Superior temporal gyrus (tissue), 1 donor: ENCODE measurements around the gene ADGRD1.
A peak's percentile ranks its signal among the peaks of the same experiment; 100 is the strongest.

Source experiments
- DNase-seq: peaks from one replicate; pipeline ENCODE4 v3.0.0-alpha.2; 2016; ENCODE audit errors: extremely low spot score

The ADGRD1 gene

GRCh38 chr12:131006036-131006735, 52.5 kb downstream of the ADGRD1 start:
- DNase-seq = no peak

GRCh38 chr12:131007031-131007739, 53.5 kb downstream of the ADGRD1 start:
- DNase-seq = peak; percentile 30

DNA sequence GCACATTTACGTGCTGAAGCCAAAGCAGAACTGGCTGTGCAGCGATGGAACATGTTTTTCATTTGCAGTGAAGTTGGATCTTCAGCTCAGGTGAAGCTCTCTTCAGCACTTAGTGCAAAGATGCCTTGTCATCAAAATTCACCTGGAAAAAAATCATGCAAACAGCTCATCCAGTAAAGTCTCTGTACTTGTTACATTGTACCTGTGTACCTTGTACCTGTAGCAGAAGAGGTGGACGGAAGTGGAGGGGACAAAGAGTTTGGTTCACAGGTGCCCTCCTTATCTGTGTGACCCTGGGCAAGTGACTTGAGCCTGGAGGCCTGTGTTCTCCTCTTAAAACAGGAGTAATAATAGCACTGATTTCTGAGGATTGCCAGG, 54.0 kb downstream of the ADGRD1 start:
- no peak for DNase-seq

DNA sequence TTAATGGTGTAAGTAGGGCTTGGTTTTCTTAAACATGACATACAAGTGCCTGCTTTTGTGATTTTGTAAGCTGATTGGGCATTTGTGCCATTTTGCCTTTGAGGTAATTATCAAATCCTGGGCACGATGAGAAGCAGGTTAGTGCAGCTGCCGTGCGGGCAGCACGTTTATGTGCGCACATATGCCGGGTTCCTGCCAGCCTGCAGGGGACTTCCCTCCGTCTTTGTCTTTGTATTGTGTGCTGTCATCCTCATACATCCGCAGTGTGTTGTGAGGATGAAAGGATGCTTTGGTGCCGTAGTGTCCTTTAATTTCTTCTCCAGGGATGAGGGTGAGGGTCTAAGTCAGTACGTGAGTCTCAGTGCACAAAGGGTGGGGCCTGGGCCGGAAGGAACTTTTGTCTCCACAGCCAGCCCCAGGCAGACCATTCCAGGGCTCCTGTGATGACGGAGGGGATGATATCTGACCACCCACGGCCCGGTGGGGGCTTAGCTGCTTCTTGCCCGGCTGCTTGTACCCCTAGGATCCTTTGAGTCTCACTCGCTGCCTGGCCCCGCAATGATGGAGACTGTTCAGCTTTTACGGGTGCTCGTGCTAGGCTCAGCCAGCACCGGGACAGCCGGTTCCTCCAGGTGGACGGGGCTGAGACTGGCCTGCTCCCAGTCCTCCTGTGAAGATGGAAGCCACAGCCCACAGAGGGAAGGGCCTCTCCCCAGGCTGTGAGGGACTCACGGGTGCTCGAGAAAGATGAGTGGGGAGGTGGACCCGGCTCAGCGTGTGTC, 54.6 kb downstream of the ADGRD1 start:
- no peak for DNase-seq

DNA sequence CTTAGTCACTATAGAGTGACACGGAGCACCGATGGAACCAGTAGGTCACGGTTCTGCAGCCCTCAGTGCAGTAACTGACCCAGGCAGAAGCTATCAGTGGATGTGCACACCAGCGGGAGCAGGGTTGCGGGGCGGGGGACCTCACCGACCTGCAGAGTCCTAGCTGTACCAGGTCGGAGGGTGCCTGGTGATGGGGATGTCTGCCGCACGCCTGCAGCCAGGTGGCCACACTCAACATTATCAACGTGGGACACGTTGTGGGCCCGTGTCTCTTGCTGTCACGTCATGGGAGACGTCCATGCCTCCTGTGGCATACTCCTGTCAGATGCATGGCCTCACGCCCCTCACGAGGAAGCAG, 55.2 kb downstream of the ADGRD1 start:
- no peak for DNase-seq

DNA sequence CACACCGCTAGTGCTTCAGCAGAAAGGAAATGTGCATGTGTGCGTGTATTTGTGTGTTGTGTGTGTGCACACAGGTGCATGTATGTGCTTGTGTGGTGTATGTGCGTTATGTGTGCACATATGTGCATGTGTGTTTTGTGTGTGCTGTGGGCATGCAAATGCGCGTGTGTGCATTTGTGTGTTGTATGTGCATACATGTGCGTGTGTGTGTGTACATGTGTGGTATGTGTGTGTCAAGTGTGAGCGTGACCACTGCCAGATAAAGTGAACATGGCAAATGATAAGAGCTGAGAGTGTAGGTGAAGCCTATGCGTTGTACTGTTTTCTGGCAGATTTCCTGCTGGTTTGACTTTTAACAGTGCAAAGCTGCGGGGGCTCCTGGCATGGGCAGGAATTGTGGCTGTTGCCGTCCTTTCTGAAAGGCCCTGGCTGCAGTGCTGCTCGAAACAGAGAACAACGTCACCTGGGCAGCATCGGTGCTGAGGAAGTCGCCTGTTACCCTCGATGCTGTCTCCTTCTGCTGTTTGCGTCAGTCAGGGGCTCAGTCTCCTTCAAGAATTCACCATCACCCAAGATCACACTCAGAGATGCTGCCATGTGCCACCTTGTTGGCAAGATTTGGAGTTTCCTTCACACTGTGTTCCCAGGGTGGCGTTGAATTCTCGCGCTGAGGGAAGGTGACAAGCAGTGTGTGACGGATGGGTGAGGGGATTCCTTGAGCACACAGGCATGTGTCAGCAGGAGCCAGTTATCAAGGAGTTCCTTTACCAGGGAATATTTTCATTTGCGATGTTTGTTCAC, 56.1 kb downstream of the ADGRD1 start:
- DNase-seq = no peak

DNA sequence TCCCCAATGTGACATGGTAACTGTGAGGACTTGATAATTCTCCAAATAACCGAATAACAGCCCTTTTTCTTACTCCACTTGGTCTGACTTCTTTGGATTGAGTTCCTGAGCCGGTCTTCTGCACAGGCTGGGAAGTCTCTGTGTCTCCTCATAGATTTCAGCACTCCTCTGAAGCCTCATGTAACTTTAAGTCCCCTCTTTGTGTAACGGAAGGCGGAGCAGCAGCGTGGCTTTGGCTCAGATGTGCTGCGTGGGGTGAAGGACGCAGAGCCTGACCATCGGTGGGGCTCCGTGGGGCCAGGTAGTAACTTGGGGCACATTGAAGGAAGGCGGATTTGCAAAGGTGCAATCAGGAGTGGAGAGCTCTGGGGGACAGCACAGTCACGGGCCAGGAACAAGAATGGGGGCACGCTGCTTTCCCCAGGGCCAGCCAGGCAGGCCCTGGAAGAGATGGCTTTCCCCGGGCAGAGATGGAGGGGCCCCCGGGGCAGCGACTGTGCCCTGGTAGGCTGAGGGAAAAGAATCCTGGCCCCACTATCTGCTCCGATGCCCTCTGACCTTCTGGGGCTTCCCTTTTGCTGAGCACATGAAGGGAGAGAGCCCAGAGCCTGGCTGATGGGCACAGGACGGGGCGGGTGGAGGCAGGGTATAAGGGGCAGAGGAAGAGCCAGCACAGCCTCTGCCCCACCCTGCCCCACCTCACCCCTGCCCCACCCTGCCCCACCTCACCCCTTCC, 56.9 kb downstream of the ADGRD1 start:
- DNase-seq = no peak

GRCh38 chr12:131011165-131012079, 57.7 kb downstream of the ADGRD1 start:
- DNase-seq = no peak

DNA sequence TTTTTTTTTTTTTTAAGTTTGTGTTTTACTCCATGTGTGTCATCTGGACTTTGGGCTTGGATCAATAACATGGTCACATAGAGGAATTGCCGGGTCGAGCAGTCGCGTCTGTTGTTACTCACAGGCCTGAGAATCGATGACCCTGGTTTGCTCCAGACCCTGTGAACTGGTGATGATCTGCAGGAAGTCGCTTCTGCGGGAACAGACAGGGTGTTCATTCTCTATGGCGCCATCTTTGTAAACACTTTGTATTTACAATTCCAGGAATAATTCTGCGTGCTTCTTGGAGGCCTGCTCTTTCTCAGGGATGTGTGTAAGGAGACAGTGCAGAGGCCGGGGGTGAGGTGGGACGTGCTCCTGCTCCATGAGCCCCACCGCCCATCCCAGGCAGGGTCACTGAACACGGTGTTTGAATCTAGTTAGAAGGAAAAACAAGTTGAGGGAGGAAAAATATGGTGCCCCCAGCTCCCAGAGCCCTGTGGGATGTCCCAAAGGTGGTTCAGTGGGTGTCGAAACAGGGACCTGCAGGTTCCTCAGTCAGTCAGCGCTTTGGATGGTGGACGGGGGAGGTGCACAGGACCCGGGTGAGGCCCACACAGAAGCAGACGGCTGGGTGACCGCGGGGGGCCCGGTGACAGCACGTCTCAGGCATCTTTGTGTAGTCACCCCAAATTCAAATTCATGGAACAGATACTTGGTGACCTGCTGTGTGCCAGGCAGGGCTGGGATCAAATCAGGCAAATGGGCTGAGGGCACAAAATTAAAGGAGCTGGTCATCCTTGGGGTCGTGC, 58.8 kb downstream of the ADGRD1 start:
- DNase-seq = no peak

GRCh38 chr12:131013118-131013517, 59.4 kb downstream of the ADGRD1 start:
- no peak for DNase-seq

DNA sequence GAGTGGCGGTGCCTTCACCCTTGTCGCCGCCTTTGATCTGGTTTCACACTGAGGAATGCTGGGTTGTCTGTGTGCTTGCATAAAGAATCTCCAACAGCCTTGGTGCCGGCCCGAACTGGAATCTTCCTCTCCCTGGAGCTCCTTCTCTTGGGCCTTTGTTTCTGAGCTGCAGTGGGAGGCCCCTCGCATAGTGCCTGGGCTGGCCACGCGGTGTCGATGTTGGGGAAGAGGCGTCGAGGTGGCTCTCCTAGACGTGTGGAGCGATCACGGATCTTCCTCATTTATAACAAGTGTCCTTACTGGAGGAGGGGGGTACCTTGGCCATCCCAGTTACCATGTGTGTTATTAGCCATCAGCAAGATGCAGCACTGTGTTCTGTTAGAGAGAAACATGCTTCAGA, 60.6 kb downstream of the ADGRD1 start:
- DNase-seq = no peak

GRCh38 chr12:131015581-131016337, 62.1 kb downstream of the ADGRD1 start:
- DNase-seq = no peak

- DNase-seq = no peak
Observed at GRCh38 chr12:131017477-131017991, 63.8 kb downstream of the ADGRD1 start.

DNA sequence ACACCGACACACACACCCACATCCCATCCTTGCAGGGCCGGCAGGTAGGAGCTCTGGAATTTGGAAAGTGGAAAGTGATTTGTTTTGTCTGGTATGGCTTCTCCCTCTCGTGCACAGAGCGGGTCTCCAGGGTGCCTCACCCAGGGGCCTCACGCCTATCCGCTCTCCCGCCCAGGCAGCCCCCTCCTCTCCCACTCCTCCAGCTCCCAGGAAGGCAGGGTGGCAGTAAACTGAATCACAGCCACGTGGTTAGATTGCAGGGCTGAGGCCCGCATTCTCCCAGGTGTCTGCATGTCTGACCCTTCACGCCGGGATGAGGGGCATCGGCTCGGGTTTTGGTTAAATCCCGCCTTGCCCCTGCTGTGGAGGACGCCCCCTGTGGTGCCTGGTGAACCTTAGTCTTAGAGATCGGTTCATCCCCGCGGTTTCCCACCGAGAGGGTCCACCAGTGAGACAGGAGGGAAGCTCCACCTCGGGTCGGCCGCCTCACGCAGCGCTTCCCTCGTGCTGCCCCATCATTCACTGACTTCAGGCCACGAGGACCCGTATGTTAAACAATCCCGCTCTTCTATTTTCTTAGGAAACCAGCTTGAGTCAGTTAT, 64.4 kb downstream of the ADGRD1 start:
- DNase-seq = no peak

DNA sequence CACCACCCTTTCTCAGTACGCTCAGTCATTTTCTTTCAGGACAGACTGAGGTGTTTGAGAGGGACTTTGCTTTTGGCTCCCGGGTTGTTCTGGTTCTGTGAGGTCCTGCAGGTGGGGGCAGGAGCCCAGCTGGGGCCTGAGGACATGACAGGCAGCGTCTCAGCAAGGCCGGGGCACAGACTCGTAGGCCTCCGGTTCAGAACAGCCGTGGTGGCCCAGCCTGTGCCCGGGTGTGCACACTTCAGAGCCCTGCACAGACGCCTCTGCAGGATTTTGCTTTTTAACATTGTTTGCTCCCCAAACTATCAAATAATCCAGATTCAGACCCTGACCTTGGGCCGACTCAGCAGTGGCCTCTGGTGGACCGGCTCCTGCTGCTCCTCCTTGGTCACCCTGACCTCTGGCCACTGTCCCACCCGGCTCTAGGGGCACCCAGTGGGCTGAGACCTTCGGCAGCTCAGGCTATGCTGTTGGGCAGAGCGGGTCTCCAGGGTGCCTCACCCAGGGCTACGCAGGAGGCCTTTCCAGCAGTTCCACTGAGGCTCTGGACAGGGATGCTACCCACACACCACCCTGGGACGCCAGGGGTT, 65.2 kb downstream of the ADGRD1 start:
- no peak for DNase-seq

DNA sequence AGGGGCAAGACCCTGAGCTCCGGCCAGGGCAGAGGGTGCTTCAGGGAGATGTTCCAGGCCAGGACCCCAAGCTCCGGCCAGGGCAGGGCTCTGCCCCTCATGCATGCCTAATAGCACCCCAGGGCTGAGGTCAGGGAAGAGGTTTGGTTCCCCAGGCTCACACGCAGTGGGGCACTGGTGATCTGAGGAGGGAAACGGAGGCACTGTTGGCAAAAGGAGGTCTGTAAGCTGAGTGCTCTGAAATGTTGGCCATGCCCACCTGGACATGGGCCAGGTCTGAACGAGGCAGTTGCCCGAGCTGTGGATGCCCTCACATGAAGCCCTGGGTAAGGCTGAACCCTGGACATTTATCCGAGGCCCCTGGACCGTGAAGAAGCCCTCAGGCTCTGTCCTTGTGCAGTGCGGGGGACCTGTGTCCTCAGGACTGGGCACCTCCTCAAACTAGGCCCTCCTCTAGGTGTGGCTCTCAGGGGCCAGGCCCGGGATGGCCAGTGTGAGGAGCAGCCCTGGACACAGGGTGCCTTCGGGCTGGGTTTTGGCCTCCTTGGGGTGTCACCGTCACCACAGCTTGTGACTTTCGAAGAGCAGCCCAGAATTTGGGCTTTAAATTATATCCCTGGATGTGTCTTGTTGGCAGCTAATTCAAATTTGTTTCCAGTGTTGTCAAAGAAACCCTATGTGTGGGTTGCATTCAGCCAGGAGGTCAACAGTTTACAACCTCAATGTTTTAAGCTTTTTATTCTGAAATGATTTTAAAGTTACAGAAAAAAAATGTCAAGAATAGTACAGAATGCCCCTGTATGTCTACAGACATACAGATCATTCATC, 66.8 kb downstream of the ADGRD1 start:
- no peak for DNase-seq

DNA sequence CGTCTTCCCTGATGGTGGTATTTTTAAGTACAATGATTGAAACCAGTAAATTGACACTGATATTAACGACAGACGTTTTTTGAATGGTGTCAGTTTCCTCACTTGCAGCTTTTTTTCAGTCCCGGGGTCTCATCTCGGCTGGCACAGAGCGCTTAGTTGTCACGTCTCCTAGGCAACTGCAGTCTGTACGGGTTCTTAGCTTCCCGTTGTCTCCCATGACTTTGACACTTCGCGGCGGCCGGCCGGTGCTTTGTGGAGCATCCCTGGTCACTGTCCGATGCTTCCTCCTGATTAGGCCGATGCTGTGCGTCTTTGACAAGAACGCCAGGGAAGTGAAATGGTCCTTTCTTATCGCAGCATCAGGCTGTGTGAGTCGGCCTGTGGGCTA, 67.4 kb downstream of the ADGRD1 start:
- DNase-seq = no peak
